Right lobe of liver (tissue), 4 donors: Measurements from ENCODE around the gene MPPED1.

Experiments used
- POLR2A ChIP-seq: fragments of 450-650 bp; IDR thresholded peaks from one replicate; pipeline ENCODE4 v1.6.1; 2017; ENCODE audit warnings: antibody characterized with exemption, mild to moderate bottlenecking
- TF ChIP-seq, protein P1 (sequence below), 4 donors: fragments of 200-600 bp in 3 of 4; fragments of 450-650 bp in 1 of 4; IDR thresholded peaks; one replicate each; pipeline versions ENCODE4 v1.5.1 to v1.8.0; 2016 to 2022; ENCODE audit warnings: antibody characterized with exemption in 4 of 4, mild to moderate bottlenecking in 2 of 4
- donor health status: DM: no; HTN: no; CAD: no.
- donor health status: DM: no; HTN: no; CAD: no.
- donor health status: DM: no; HTN: yes; CAD: no.

DNA sequence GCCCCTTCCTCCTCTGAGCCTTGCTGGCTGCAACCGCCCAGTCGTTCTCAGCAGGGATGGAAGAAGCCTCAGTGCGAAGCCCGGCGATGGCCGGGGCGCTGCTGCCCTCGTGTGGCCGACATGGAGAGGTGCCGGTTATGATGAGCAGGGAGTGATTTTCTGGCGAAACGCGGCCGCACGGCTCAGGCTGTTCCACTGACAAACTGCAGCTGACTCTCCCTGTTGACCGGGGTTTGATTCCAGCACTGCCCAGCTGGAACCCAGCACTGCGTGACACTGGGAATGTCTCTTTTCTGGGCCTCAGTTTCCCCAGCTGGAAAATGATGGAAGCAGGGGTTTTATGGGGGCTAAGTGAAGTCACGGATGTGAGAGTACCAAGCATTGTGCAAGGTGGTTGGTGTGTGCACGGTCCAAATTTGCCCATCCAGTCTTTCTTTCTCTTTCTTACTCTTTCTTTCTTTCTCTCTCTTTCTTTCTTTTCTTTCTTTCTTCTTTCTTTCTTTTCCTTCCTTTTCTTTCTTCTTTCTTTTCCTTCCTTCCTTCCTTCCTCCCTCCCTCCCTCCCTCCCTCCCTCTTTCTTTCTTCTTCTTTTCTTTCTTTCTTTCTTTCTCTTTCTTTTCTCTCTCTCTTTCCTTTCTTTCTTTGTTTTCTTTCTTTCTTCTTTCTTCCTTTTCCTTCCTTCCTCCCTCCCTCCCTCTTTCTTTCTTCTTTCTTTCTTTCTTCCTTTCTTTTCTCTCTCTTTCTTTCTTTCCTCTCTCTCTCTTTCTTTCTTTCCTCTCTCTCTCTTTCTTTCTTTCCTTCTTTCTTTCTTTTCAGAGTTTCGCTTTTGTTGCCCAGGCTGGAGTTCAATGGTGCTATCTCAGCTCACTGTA, 25.8 kb upstream of the MPPED1 start:
- TF ChIP-seq, protein P1, sequence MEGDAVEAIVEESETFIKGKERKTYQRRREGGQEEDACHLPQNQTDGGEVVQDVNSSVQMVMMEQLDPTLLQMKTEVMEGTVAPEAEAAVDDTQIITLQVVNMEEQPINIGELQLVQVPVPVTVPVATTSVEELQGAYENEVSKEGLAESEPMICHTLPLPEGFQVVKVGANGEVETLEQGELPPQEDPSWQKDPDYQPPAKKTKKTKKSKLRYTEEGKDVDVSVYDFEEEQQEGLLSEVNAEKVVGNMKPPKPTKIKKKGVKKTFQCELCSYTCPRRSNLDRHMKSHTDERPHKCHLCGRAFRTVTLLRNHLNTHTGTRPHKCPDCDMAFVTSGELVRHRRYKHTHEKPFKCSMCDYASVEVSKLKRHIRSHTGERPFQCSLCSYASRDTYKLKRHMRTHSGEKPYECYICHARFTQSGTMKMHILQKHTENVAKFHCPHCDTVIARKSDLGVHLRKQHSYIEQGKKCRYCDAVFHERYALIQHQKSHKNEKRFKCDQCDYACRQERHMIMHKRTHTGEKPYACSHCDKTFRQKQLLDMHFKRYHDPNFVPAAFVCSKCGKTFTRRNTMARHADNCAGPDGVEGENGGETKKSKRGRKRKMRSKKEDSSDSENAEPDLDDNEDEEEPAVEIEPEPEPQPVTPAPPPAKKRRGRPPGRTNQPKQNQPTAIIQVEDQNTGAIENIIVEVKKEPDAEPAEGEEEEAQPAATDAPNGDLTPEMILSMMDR (IDR thresholded peaks at IDR 0.05), result peak; percentile 81 to 94 (median 90)
- TF ChIP-seq POLR2A, result no peak
